Measurements from ENCODE around the gene TRIM14.

TRIM14 gene

GRCh38 chr9:98022447-98022846 lies 96.6 kb downstream of the TRIM14 start:
- Histone ChIP-seq H3K9me3 (ENCODE audit: control insufficient read depth, insufficient read depth, low read depth, low read length) (no peaks in the 10 kb centered on the region), H3K36me3 (ENCODE audit: control insufficient read depth in 2 of 2, insufficient read depth in 1 of 2, low read length in 2 of 2) (peaks cover 0 to 37% of the 10 kb centered on the region in 2 experiments; a peak in 2 of 3 replicates), H3K27ac (ENCODE audit: extremely low read depth, low read depth, low read length) (no peak overlapping the region), H3K4me3 (ENCODE audit: low read depth, low read length) (no peak overlapping the region), H3K4me1 (ENCODE audit: control insufficient read depth, insufficient read depth, low read length) (no peaks in the 10 kb centered on the region)
- POLR2A ChIA-PET, result no interaction called here
- TF ChIP-seq ZNF202 (tag by site-specific recombination; IDR thresholded peaks at IDR 0.05; ENCODE audit: borderline replicate concordance) (no peak), SP2 (tag by site-specific recombination; IDR thresholded peaks at IDR 0.05) (no peak), TRIM28 (IDR thresholded peaks at IDR 0.05; ENCODE audit: borderline replicate concordance, low read length) (no peak), GLIS2 (tag by site-specific recombination; IDR thresholded peaks at IDR 0.05) (no peak), ZNF335 (tag by site-specific recombination; conservative IDR thresholded peaks at IDR 0.05) (no peak), KLF17 (tag by site-specific recombination; IDR thresholded peaks at IDR 0.05) (no peak), ZNF354C (tag by site-specific recombination; IDR thresholded peaks at IDR 0.05; ENCODE audit: borderline replicate concordance, low read depth) (no peak), ZNF138 (tag by site-specific recombination; IDR thresholded peaks at IDR 0.05; ENCODE audit: borderline replicate concordance) (no peak), ZEB2 (tag by site-specific recombination; IDR thresholded peaks at IDR 0.05) (no peak), ZNF112 (tag by site-specific recombination; IDR thresholded peaks at IDR 0.05) (no peak), ZNF341 (tag by site-specific recombination; IDR thresholded peaks at IDR 0.05; ENCODE audit: low read depth) (no peak), HOXA7 (CRISPR knock-in tag; IDR thresholded peaks at IDR 0.05; ENCODE audit: borderline replicate concordance) (no peak), ZNF18 (tag by site-specific recombination; IDR thresholded peaks at IDR 0.05) (no peak), ZNF571 (tag by site-specific recombination; IDR thresholded peaks at IDR 0.05) (no peak), RBAK (tag by site-specific recombination; IDR thresholded peaks at IDR 0.05) (no peak), ZNF530 (tag by site-specific recombination; IDR thresholded peaks at IDR 0.05; ENCODE audit: low read depth) (no peak), TSHZ1 (tag by site-specific recombination; IDR thresholded peaks at IDR 0.05; ENCODE audit: borderline replicate concordance) (no peak), ZSCAN16 (tag by site-specific recombination; IDR thresholded peaks at IDR 0.05) (no peak), ZNF560 (tag by site-specific recombination; IDR thresholded peaks at IDR 0.05; ENCODE audit: borderline replicate concordance) (no peak)
- CTCF ChIA-PET, result interaction anchor here (2.5 kb wide), 1 partner anchor 12 kb away, joined by 8 read pairs; no protein-coding TSS in a partner anchor

GRCh38 chr9:98021306-98022040 lies 97.5 kb downstream of the TRIM14 start:
- POLR2A ChIA-PET, result interaction anchor here (1.0 to 1.3 kb wide), 2 partner anchors 21 to 35 kb away, joined by 4 to 5 read pairs; partner anchors contain the start of gene NANS
- no peak overlapping the region for H3K27ac ChIP-seq (ENCODE audit: extremely low read depth, low read depth, low read length)
- no peak for TF ChIP-seq ZBTB7A (tag by site-specific recombination; IDR thresholded peaks at IDR 0.05; ENCODE audit: low read depth)
- no peak for TF ChIP-seq ZNF214 (tag by site-specific recombination; IDR thresholded peaks at IDR 0.05; ENCODE audit: borderline replicate concordance)
- no peak for TF ChIP-seq ZNF692 (tag by site-specific recombination; IDR thresholded peaks at IDR 0.05)
- TF ChIP-seq ZNF23 (tag by site-specific recombination; IDR thresholded peaks at IDR 0.05; ENCODE audit: borderline replicate concordance), result no peak
- no peak for TF ChIP-seq ZNF350 (tag by site-specific recombination; IDR thresholded peaks at IDR 0.05)
- TF ChIP-seq ZNF660 (tag by site-specific recombination; IDR thresholded peaks at IDR 0.05), result no peak
- no peak for TF ChIP-seq KLF17 (tag by site-specific recombination; IDR thresholded peaks at IDR 0.05)
- no peak for TF ChIP-seq ZSCAN23 (tag by site-specific recombination; IDR thresholded peaks at IDR 0.05)
- no peak for TF ChIP-seq ZNF549 (tag by site-specific recombination; IDR thresholded peaks at IDR 0.05)

More at GRCh38 chr9:98021306-98022040, 97.5 kb downstream of the TRIM14 start:
- Histone ChIP-seq H3K4me1 (ENCODE audit: control insufficient read depth, insufficient read depth, low read length) (no peaks in the 10 kb centered on the region), H3K36me3 (ENCODE audit: control insufficient read depth in 2 of 2, insufficient read depth in 1 of 2, low read length in 2 of 2) (peaks cover 0 to 47% of the 10 kb centered on the region in 2 experiments; a peak in 2 of 3 replicates), H3K4me3 (ENCODE audit: low read depth, low read length) (no peak overlapping the region), H3K9me3 (ENCODE audit: control insufficient read depth, insufficient read depth, low read depth, low read length) (no peaks in the 10 kb centered on the region)
- CTCF ChIA-PET, result interaction anchor here (0.6 to 1.2 kb wide), 2 partner anchors 11 to 15 kb away, joined by 3 to 4 read pairs; no protein-coding TSS in a partner anchor
